B cell (primary cell): ENCODE results near the gene TCTN3. TPM values are rescaled to one million over a fixed set of nuclear protein-coding genes. Genes with fewer than 3 reads are reported as not detected.
A peak's percentile ranks its signal among the peaks of the same experiment; 100 is the strongest.
"Not testable (repeated sequence)": the region's sequence is repeated elsewhere in the genome, so short reads cannot be mapped to it uniquely, and the experiment has no call there.

Experiments
- ATAC-seq: fragments of 200-7000 bp; cut with Tn5 transposase; one replicate; pipeline ENCODE4 v1.10.0; 2021; ENCODE audit warnings: low read depth, mild to moderate bottlenecking, moderate number of reproducible peaks, moderate library complexity
- CTCF ChIA-PET: fragments of 350-600 bp; sonication (Branson Sonifier 250); formaldehyde crosslinking; loops from one replicate; lab custom pipeline; 2021; ENCODE audit warnings: antibody characterized with exemption, inconsistent platforms; lab: Charles Lee
- POLR2A ChIA-PET: fragments of 350-600 bp; sonication (Branson Sonifier 250); formaldehyde crosslinking; loops from one replicate; lab custom pipeline; 2021; ENCODE audit warnings: antibody characterized with exemption; lab: Charles Lee
- DNase-seq: peaks from one replicate; pipeline ENCODE4 v3.0.0; 2013
- H2AFZ ChIP-seq: 2 replicates; pipeline ENCODE4 v1.6.1; 2012; ENCODE audit warnings: mild to moderate bottlenecking, low read depth, low read length; ENCODE audit not compliant: insufficient read depth, poor library complexity, severe bottlenecking
- H3K27ac ChIP-seq, 2 donors: 1 replicate in 1 of 2; 2 replicates in 1 of 2; pipeline ENCODE4 v1.5.1; 2012 to 2013; ENCODE audit warnings: low read length in 2 of 2, mild to moderate bottlenecking in 2 of 2, moderate library complexity in 1 of 2
- H3K27me3 ChIP-seq, 4 experiments: fragments of 200-600 bp in 1 of 4; sonication (generic) in 1 of 4; replicated peaks in 1 of 4; 1 replicate in 2 of 4; 2 replicates in 2 of 4; pipeline versions ENCODE4 v1.6.1 to v1.7.0; 2013 to 2016; ENCODE audit warnings: low read length in 3 of 4, mild to moderate bottlenecking in 2 of 4, mixed read lengths in 1 of 4, moderate library complexity in 1 of 4; ENCODE audit not compliant: insufficient read depth in 4 of 4, control insufficient read depth in 3 of 4; ENCODE audit errors: control extremely low read depth in 1 of 4
- H3K36me3 ChIP-seq, 2 experiments: replicated peaks in 1 of 2; 1 replicate in 1 of 2; 2 replicates in 1 of 2; pipeline versions ENCODE4 v1.6.1 to v1.7.1; 2013; ENCODE audit warnings: low read length in 1 of 2; ENCODE audit not compliant: insufficient read depth in 2 of 2, control insufficient read depth in 1 of 2; ENCODE audit errors: control extremely low read depth in 1 of 2, extremely low read depth in 1 of 2
- H3K4me1 ChIP-seq, 2 donors: fragments of 200-600 bp in 1 of 2; sonication (generic) in 1 of 2; 1 replicate in 1 of 2; 2 replicates in 1 of 2; pipeline versions ENCODE4 v1.5.1 to v1.6.1; 2013 to 2017; ENCODE audit warnings: low read length in 2 of 2; ENCODE audit not compliant: control insufficient read depth in 2 of 2, insufficient read depth in 2 of 2
- H3K4me2 ChIP-seq: replicated peaks from 2 replicates; pipeline ENCODE3; 2012; ENCODE audit warnings: mild to moderate bottlenecking, low read depth, low read length; ENCODE audit not compliant: poor library complexity, severe bottlenecking
- H3K4me3 ChIP-seq, 5 experiments: fragments of 200-600 bp in 1 of 5; sonication (generic) in 1 of 5; 1 replicate in 3 of 5; 2 replicates in 2 of 5; pipeline versions ENCODE4 v1.5.1 to v1.7.0; 2011 to 2016; ENCODE audit warnings: low read length in 4 of 5, mild to moderate bottlenecking in 4 of 5, low read depth in 2 of 5, control low read depth in 1 of 5, moderate library complexity in 1 of 5; ENCODE audit not compliant: insufficient read depth in 1 of 5; ENCODE audit errors: control extremely low read depth in 1 of 5, extremely low read depth in 1 of 5
- H3K79me2 ChIP-seq: fragments of 200-600 bp; sonication (generic); one replicate; pipeline ENCODE4 v1.6.0; 2016; ENCODE audit warnings: low read length; ENCODE audit not compliant: control insufficient read depth, insufficient read depth
- H3K9ac ChIP-seq: fragments of 200-600 bp; sonication (generic); 2 replicates; pipeline ENCODE4 v1.6.1; 2017; ENCODE audit warnings: mild to moderate bottlenecking, low read length, moderate library complexity
- H3K9me3 ChIP-seq, 3 donors: one replicate each; pipeline versions ENCODE4 v1.6.1 to v1.7.1; 2013; ENCODE audit warnings: low read length in 2 of 3; ENCODE audit not compliant: control insufficient read depth in 2 of 3, insufficient read depth in 1 of 3; ENCODE audit errors: control extremely low read depth in 1 of 3
- H4K20me1 ChIP-seq: 2 replicates; pipeline ENCODE4 v1.6.0; 2012; ENCODE audit warnings: mild to moderate bottlenecking, low read length; ENCODE audit not compliant: insufficient read depth, control insufficient read depth, poor library complexity, severe bottlenecking
- H3K27ac Mint-ChIP-seq: one replicate; pipeline ENCODE4 v1.8.0; 2021; ENCODE audit warnings: mixed read lengths
- H3K27me3 Mint-ChIP-seq: one replicate; pipeline ENCODE4 v1.8.0; 2021; ENCODE audit warnings: mixed read lengths
- H3K4me1 Mint-ChIP-seq: one replicate; pipeline ENCODE4 v1.8.0; 2021; ENCODE audit warnings: mixed read lengths
- H3K4me3 Mint-ChIP-seq: one replicate; pipeline ENCODE4 v1.8.0; 2021; ENCODE audit warnings: mixed read lengths
- H3K9me3 Mint-ChIP-seq: one replicate; pipeline ENCODE4 v1.8.0; 2022; ENCODE audit warnings: mixed read lengths; ENCODE audit not compliant: insufficient read depth
- EZH2 ChIP-seq: IDR thresholded peaks from 2 replicates; pipeline ENCODE4 v1.6.1; 2012; ENCODE audit warnings: borderline replicate concordance, low read depth, mild to moderate bottlenecking, moderate library complexity, low read length; ENCODE audit not compliant: insufficient read depth, poor library complexity, severe bottlenecking
- WGBS: methylation state at CpG from one replicate; pipeline ENCODE4 v1.1.5; 2013; ENCODE audit warnings: missing lambda C conversion rate; ENCODE audit not compliant: insufficient coverage; 5-methylcytosine and 5-hydroxymethylcytosine counted together
- intact Hi-C: fragments of 100-400 bp; cut with micrococcal nuclease; formaldehyde crosslinking; loops from one replicate; pipeline ENCODE4 v1.10.0; 2022
- polyA plus RNA-seq: library from polyadenylated mRNA; depleted of rRNA; stranded (reverse); fragments of >200 nt; gene quantifications from 2 replicates; pipeline ENCODE4 v1.2.3, GENCODE V29; 2012
- total RNA-seq, 2 donors: library from RNA; stranded (reverse); fragments of 120-200 nt in 1 of 2; gene quantifications; 1 replicate in 1 of 2; 2 replicates in 1 of 2; pipeline versions ENCODE4 v1.2.3 to v1.2.4, GENCODE V29; 2013 to 2022
- TF ChIP-seq, protein P1 (sequence below): fragments of 200-600 bp; IDR thresholded peaks from one replicate; pipeline ENCODE4 v1.8.0; 2022; ENCODE audit warnings: antibody characterized with exemption, mild to moderate bottlenecking

The TCTN3 gene
- total and polyA plus RNA-seq, 2 donors (not counting 1 experiment from before 2014, with no cell fraction given), result 16.9 to 34.1 TPM

GRCh38 chr10:95741807-95742467 lies 48.2 kb upstream of the TCTN3 start:
- ChIA-PET POLR2A (interaction anchor here (0.6 to 6.0 kb wide), 4 partner anchors 12 to 91 kb away, joined by 3 to 41 read pairs (median 6); partner anchors contain the start of genes ENTPD1 and TCTN3), CTCF (interaction anchor here (0.6 to 11.1 kb wide), 16 partner anchors 12 to 123 kb away, joined by 3 to 115 read pairs (median 6); partner anchors contain the start of genes ENTPD1 and TCTN3)
- H3K9me3 Mint-ChIP-seq, result peaks cover 3% of the 10 kb centered on the region
- Histone ChIP-seq H3K4me3 (peak overlapping the region; percentile 7 to 63 (median 49)), H3K27ac (peak overlapping the region; percentile 76 to 78), H3K36me3 (no peaks in the 10 kb centered on the region), H3K79me2 (peaks cover 37% of the 10 kb centered on the region), H3K9ac (peak overlapping the region; percentile 55), H4K20me1 (no peaks in the 10 kb centered on the region), H3K27me3 (no peaks in the 10 kb centered on the region), H3K4me2 (peak overlapping the region; percentile 67), H2AFZ (peak overlapping the region; percentile 53), H3K9me3 (no peaks in the 10 kb centered on the region), H3K4me1 (peaks cover 44 to 48% of the 10 kb centered on the region in 2 donors)
- H3K27me3 Mint-ChIP-seq, result no peaks in the 10 kb centered on the region
- peak; percentile 79 for DNase-seq
- peak overlapping the region; percentile 90 for H3K4me3 Mint-ChIP-seq
- 5% methylated on average over 4 of the region's 6 CpGs for WGBS
- no peak for TF ChIP-seq EZH2
- TF ChIP-seq, protein P1, sequence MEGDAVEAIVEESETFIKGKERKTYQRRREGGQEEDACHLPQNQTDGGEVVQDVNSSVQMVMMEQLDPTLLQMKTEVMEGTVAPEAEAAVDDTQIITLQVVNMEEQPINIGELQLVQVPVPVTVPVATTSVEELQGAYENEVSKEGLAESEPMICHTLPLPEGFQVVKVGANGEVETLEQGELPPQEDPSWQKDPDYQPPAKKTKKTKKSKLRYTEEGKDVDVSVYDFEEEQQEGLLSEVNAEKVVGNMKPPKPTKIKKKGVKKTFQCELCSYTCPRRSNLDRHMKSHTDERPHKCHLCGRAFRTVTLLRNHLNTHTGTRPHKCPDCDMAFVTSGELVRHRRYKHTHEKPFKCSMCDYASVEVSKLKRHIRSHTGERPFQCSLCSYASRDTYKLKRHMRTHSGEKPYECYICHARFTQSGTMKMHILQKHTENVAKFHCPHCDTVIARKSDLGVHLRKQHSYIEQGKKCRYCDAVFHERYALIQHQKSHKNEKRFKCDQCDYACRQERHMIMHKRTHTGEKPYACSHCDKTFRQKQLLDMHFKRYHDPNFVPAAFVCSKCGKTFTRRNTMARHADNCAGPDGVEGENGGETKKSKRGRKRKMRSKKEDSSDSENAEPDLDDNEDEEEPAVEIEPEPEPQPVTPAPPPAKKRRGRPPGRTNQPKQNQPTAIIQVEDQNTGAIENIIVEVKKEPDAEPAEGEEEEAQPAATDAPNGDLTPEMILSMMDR, result peak; percentile 66
- ATAC-seq, result peak; percentile 84
- H3K4me1 Mint-ChIP-seq, result peaks cover 55% of the 10 kb centered on the region
- peak overlapping the region; percentile 98 for H3K27ac Mint-ChIP-seq
- intact Hi-C loops, result loop anchor here (1.0 to 10.0 kb wide), 3 partner anchors 48 to 447 kb away; partner anchors contain the start of gene PDLIM1

DNA sequence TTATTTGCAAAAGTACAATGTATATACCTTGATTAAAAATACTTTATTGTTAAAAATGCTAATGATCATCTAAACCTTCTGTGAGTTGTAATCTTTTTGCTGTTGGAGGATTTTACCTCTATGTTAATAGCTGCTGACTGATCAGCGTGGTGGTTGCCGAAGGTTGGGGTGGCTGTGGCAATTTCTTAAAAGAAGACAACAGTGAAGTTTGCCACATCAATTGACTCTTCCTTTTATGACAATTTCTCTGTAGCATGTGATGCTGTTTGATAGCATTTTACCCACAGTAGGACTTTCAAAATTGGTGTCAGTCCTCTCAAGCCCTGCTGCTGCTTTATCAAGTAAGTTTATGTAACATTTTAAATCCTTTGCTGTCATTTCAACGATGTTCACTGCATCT lies 45.3 kb upstream of the TCTN3 start:
- Histone ChIP-seq H4K20me1 (no peaks in the 10 kb centered on the region), H3K4me3 (no peak overlapping the region), H3K9ac (no peak overlapping the region), H3K9me3 (no peaks in the 10 kb centered on the region), H3K4me2 (no peak overlapping the region), H3K79me2 (peaks cover 11% of the 10 kb centered on the region), H3K36me3 (no peaks in the 10 kb centered on the region), H2AFZ (no peak overlapping the region), H3K4me1 (peaks cover 21 to 26% of the 10 kb centered on the region in 2 donors), H3K27me3 (no peaks in the 10 kb centered on the region), H3K27ac (no peak overlapping the region)
- WGBS, result no CpG with 5 or more reads among the region's 3 CpGs
- Mint-ChIP-seq H3K4me3 (no peak overlapping the region), H3K4me1 (peaks cover 36% of the 10 kb centered on the region), H3K27me3 (no peaks in the 10 kb centered on the region), H3K9me3 (no peaks in the 10 kb centered on the region), H3K27ac (no peak overlapping the region)
- no peak for DNase-seq
- intact Hi-C loops, result no loop called here
- no peak for TF ChIP-seq EZH2
- TF ChIP-seq, protein P1, result no peak
- ATAC-seq, result no peak
- CTCF ChIA-PET, result interaction anchor here (1.3 to 11.1 kb wide), 4 partner anchors 18 to 103 kb away, joined by 3 to 115 read pairs (median 46); partner anchors contain the start of genes ENTPD1 and TCTN3
- POLR2A ChIA-PET, result no interaction called here

- H3K27me3 Mint-ChIP-seq, H3K9me3 ChIP-seq, ATAC-seq, H3K27ac ChIP-seq, H3K9me3 Mint-ChIP-seq, H2AFZ ChIP-seq, H3K27ac Mint-ChIP-seq, CTCF ChIA-PET, DNase-seq, H3K4me3 ChIP-seq, POLR2A ChIA-PET, H3K27me3 ChIP-seq, H4K20me1 ChIP-seq, H3K79me2 ChIP-seq, intact Hi-C loops, H3K36me3 ChIP-seq, H3K4me3 Mint-ChIP-seq, H3K9ac ChIP-seq, H3K4me2 ChIP-seq: not testable (repeated sequence)
- WGBS, result 100% methylated on average over 3 of the region's 6 CpGs
- peaks cover 22 to 25% of the 10 kb centered on the region in 2 donors for H3K4me1 ChIP-seq
- H3K4me1 Mint-ChIP-seq, result peaks cover 41% of the 10 kb centered on the region
These were observed 39.2 kb upstream of the TCTN3 start for GRCh38 chr10:95732907-95733306.
